Kidney (tissue), 14 donors: ENCODE results near the gene LMX1B. TPM values are rescaled to one million over a fixed set of nuclear protein-coding genes. Genes with fewer than 3 reads are reported as not detected.
A peak's percentile ranks its signal among the peaks of the same experiment; 100 is the strongest.
"Not testable (repeated sequence)": the region's sequence is repeated elsewhere in the genome, so short reads cannot be mapped to it uniquely, and the experiment has no call there.

Experiments used
- DNase-seq, 5 donors: peaks; one replicate each; pipeline ENCODE4 v3.0.0-alpha.2; 2013 to 2020
- FAIRE-seq: peaks from 2 replicates; lab custom pipeline; 2012; peaks lifted over from hg19 to GRCh38; lab: Jason Lieb, UNC
- H3K27ac ChIP-seq, 2 donors: one replicate each; pipeline ENCODE4 v1.7.0; 2013; ENCODE audit warnings: low read depth in 2 of 2, low read length in 2 of 2, inconsistent platforms in 1 of 2
- H3K27me3 ChIP-seq: one replicate; pipeline ENCODE4 v1.7.1; 2013; ENCODE audit warnings: low read length, inconsistent platforms; ENCODE audit not compliant: control insufficient read depth, insufficient read depth
- H3K36me3 ChIP-seq, 3 donors: one replicate each; pipeline versions ENCODE4 v1.7.0 to v1.7.1; 2013; ENCODE audit warnings: low read length in 3 of 3, control low read depth in 1 of 3, inconsistent platforms in 1 of 3; ENCODE audit not compliant: insufficient read depth in 3 of 3, control insufficient read depth in 2 of 3
- H3K4me1 ChIP-seq, 3 donors: one replicate each; pipeline versions ENCODE4 v1.7.0 to v1.7.1; 2013; ENCODE audit warnings: low read length in 3 of 3, inconsistent platforms in 1 of 3, low read depth in 1 of 3; ENCODE audit not compliant: control insufficient read depth in 2 of 3, insufficient read depth in 2 of 3
- H3K4me3 ChIP-seq, 3 donors: one replicate each; pipeline versions ENCODE4 v1.7.0 to v1.8.1; 2013; ENCODE audit warnings: low read length in 3 of 3, control low read depth in 1 of 3, inconsistent platforms in 1 of 3
- H3K9ac ChIP-seq, 3 donors: one replicate each; pipeline versions ENCODE4 v1.7.0 to v1.7.1; 2013; ENCODE audit warnings: low read length in 3 of 3, control low read depth in 1 of 3, inconsistent platforms in 1 of 3
- H3K9me3 ChIP-seq, 3 donors: one replicate each; pipeline versions ENCODE4 v1.7.0 to v1.7.1; 2013; ENCODE audit warnings: low read length in 3 of 3, control low read depth in 1 of 3, inconsistent platforms in 1 of 3; ENCODE audit not compliant: control insufficient read depth in 2 of 3, insufficient read depth in 1 of 3
- intact Hi-C: fragments of 100-400 bp; cut with DNase I; formaldehyde crosslinking; loops from one replicate; pipeline ENCODE4 v1.11.1; 2022
- polyA plus RNA-seq: library from polyadenylated mRNA; stranded (reverse); fragments of 350-450 nt; fragmentation: Illumina TruSeq; extraction: RNeasy Lipid Tissue Mini Kit (QIAGEN cat#74804); gene quantifications from one replicate; pipeline ENCODE4 v1.2.3, GENCODE V29; 2014; ENCODE audit warnings: low read depth, low replicate concordance; ENCODE audit not compliant: insufficient read depth
- total RNA-seq: library from RNA; stranded (reverse); fragmentation: NEBNext Ultra II Directional; extraction: Animal tissue kit (Norgen Biotek cat#: 25700); gene quantifications from one replicate; pipeline ENCODE4 v1.2.1, GENCODE V29; 2021
- TF ChIP-seq, protein P1 (sequence below): IDR thresholded peaks from 3 replicates; pipeline ENCODE4 v1.5.1; 2012; ENCODE audit warnings: mild to moderate bottlenecking, moderate library complexity, borderline replicate concordance; ENCODE audit not compliant: insufficient read depth; ENCODE audit errors: extremely low read depth
- donor health status: control.
- donor health status: control.
- donor health status: control.
- donor health status: control.
- donor health status: control.
- donor health status: DM: yes; HTN: yes; CAD: no.
- donor health status: Normal renal cell carcinoma (clear cell type).

The LMX1B gene
- total and polyA plus RNA-seq, 2 donors from 2014 or later, result 0.57 to 2.6 TPM

- no peaks in the 10 kb centered on the region for H3K9me3 ChIP-seq
These were observed 110.5 kb downstream of the LMX1B start for GRCh38 chr9:126724226-126724625.

DNA sequence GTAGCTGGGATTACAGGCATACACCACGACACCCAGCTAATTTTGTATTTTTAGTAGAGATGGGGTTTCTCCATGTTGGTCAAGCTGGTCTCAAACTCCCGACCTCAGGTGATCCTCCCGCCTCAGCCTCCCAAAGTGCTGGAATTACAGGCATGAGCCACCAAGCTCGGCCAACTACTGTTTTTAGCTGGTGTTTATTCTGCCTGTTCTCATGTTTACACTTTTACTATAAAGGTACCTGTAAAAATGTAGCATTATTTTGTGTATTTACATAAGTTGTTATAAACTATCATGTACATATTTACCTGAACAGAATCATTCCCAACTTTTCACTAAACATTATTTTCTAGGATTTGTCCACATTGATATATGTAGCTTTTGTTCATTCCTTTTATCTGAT lies 111.8 kb downstream of the LMX1B start:
- not testable (repeated sequence) for H3K36me3 ChIP-seq, H3K27me3 ChIP-seq, FAIRE-seq

More at GRCh38 chr9:126724226-126724625, 110.5 kb downstream of the LMX1B start:
- no peak overlapping the region for H3K4me3 ChIP-seq
- DNase-seq (peak; percentile 53 to 88 (median 63)), FAIRE-seq (no peak)
- peak overlapping the region; percentile 66 to 80 for H3K27ac ChIP-seq
- H3K9ac ChIP-seq, result no peak overlapping the region
- intact Hi-C loops, result no loop called here
- H3K36me3 ChIP-seq, result no peaks in the 10 kb centered on the region
- no peaks in the 10 kb centered on the region for H3K27me3 ChIP-seq
- peaks cover 2 to 17% (median 4%) of the 10 kb centered on the region in 3 donors for H3K4me1 ChIP-seq
- TF ChIP-seq, protein P1, sequence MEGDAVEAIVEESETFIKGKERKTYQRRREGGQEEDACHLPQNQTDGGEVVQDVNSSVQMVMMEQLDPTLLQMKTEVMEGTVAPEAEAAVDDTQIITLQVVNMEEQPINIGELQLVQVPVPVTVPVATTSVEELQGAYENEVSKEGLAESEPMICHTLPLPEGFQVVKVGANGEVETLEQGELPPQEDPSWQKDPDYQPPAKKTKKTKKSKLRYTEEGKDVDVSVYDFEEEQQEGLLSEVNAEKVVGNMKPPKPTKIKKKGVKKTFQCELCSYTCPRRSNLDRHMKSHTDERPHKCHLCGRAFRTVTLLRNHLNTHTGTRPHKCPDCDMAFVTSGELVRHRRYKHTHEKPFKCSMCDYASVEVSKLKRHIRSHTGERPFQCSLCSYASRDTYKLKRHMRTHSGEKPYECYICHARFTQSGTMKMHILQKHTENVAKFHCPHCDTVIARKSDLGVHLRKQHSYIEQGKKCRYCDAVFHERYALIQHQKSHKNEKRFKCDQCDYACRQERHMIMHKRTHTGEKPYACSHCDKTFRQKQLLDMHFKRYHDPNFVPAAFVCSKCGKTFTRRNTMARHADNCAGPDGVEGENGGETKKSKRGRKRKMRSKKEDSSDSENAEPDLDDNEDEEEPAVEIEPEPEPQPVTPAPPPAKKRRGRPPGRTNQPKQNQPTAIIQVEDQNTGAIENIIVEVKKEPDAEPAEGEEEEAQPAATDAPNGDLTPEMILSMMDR, result no peak

DNA sequence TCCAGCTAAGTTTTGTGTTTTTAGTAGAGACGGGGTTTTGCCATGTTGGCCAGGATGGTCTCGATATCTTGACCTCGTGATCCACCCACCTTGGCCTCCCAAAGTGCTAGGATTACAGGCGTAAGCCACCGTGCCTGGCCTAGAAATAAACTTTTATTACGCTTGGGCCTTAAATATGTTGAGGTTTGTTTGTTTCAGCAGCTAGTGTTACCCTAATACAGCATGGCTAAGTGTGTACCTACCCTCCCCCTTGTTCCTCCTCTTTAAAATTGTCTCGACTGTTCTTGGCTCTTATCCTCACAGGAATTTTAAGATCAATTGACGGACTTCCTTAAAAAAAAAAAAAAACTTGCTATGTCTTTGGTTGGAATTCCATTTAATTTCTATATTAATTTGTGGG lies 114.5 kb downstream of the LMX1B start:
- H3K36me3 ChIP-seq, DNase-seq, H3K9ac ChIP-seq, intact Hi-C loops, H3K9me3 ChIP-seq, H3K4me1 ChIP-seq, H3K4me3 ChIP-seq, FAIRE-seq, H3K27ac ChIP-seq, H3K27me3 ChIP-seq: not testable (repeated sequence)

More for the DNA sequence above, 111.8 kb downstream of the LMX1B start:
- H3K4me3 ChIP-seq, H3K9ac ChIP-seq, H3K9me3 ChIP-seq, H3K27ac ChIP-seq, DNase-seq, intact Hi-C loops: not testable (repeated sequence)
- H3K4me1 ChIP-seq, result peaks cover 0 to 11% (median 2%) of the 10 kb centered on the region in 3 donors

DNA sequence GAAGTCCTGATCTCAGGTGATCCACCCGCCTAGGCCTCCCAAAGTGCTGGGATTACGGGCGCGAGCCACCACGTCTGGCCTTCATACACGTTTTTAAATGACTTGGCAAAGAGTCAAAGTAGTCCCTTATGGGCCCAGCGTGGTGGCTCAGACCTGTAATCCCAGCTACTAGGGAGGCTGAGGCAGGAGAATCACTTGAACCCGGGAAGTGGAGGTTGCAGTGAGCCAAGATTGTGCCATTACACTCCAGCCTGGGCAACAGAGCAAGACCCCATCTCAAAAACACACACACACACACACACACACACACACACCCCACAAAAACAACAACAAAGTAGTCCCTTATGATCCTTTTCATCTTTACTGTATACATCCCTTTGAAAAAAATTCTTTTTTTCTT lies 116.9 kb downstream of the LMX1B start:
- H3K4me1 ChIP-seq, H3K27me3 ChIP-seq, H3K9ac ChIP-seq, H3K36me3 ChIP-seq, DNase-seq, H3K27ac ChIP-seq, H3K9me3 ChIP-seq, H3K4me3 ChIP-seq, FAIRE-seq, intact Hi-C loops: not testable (repeated sequence)

DNA sequence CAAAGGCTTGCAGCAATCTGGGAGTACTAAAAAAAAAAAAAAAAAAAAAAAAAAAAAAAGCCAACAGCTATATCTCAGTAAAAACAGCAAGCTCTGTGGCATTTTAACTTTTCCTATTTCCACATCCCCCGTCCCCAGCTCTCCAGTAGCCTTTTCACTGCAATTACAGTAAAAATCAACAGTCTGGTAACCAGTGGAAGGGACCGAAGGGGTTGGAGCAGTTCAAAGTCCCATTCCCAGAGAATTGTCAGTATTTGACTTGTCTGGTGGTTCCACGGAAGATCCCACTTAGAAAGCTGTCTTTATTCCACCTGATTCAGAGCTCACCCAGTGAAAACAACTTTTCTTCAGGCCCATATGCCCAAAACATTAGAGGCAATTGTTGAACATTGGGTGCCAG lies 119.3 kb downstream of the LMX1B start:
- TF ChIP-seq, protein P1, result no peak
- H3K9me3 ChIP-seq, result peaks cover 0 to 9% (median 0%) of the 10 kb centered on the region in 3 donors
- no peak overlapping the region for H3K27ac ChIP-seq
- H3K4me1 ChIP-seq, result no peaks in the 10 kb centered on the region
- intact Hi-C loops, result no loop called here
- DNase-seq, result no peak
- H3K27me3 ChIP-seq, result no peaks in the 10 kb centered on the region
- no peak overlapping the region for H3K4me3 ChIP-seq
- H3K9ac ChIP-seq, result no peak overlapping the region
- no peak for FAIRE-seq
- no peaks in the 10 kb centered on the region for H3K36me3 ChIP-seq
